Measurements from ENCODE around the gene CMYA5. TPM values are rescaled to one million over a fixed set of nuclear protein-coding genes. Genes with fewer than 3 reads are reported as not detected.

Gene CMYA5
- total and polyA plus RNA-seq, 2 of the 4 experiments (the other 2 are of a cell fraction), result 0.39 to 0.90 TPM

DNA sequence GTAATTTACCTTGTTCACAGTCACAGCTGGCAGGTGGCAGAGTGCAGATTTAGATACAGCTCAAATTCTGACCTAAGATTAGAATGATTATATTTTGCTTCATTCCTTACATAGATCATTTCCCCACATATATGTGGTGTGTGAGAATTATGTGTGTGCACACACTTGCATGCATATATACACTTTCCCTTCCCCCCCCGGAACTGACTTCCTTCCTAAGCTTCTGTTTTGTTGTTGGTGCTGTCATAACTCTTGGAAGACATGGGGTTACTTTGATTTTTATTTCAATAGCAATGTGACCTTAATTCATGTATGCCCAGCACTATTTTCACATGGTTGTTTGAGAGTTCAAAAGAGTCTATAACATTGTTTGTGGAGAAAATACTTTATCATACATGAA is 112.8 kb downstream of the CMYA5 start:
- no peak overlapping the region for H3K23ac ChIP-seq (ENCODE audit: low read depth, low read length)
- no peak overlapping the region for H2AFZ ChIP-seq (replicated peaks; ENCODE audit: low read length, poor library complexity)
- dilution Hi-C loops (cut with HindIII; ENCODE audit: low sequenced_read_pairs, unreplicated experiment) (no loop called here), in situ Hi-C loops (cut with MboI; ENCODE audit: low sequenced_read_pairs) (no loop called here), intact Hi-C loops (cut with micrococcal nuclease) (no loop called here)
- H2BK20ac ChIP-seq (ENCODE audit: low read depth, low read length), result no peak overlapping the region
- H3K79me1 ChIP-seq (ENCODE audit: low read depth in 1 of 2, low read length in 2 of 2), result no peaks in the 10 kb centered on the region
- H3K9me3 ChIP-seq (ENCODE audit: control insufficient read depth, insufficient read depth, low read length), result no peaks in the 10 kb centered on the region
- H2AK5ac ChIP-seq (ENCODE audit: low read depth, low read length), result no peak overlapping the region
- no peaks in the 10 kb centered on the region; the same call in 1 of the 2 replicates for H3K4me1 ChIP-seq (ENCODE audit: control insufficient read depth, insufficient read depth, low read length)
- no peak overlapping the region for H3K4me3 ChIP-seq (ENCODE audit: insufficient read depth, low read depth, low read length)
- no peak overlapping the region for H3K9ac ChIP-seq (ENCODE audit: low read depth, low read length)
- no peak overlapping the region for H3K4me2 ChIP-seq (ENCODE audit: low read depth, low read length)
- no peak overlapping the region for H2BK5ac ChIP-seq (ENCODE audit: low read depth, low read length, poor library complexity, severe bottlenecking)
- no TSS peak for BruUV-seq (replicated peaks)
- WGBS, 2 experiments (ENCODE audit: extremely low coverage in 2 of 2, insufficient read length in 1 of 2), result no CpG with 5 or more reads among the region's 1 CpG
- H2BK120ac ChIP-seq (ENCODE audit: low read depth, low read length), result no peak overlapping the region
- no peak overlapping the region for H3K14ac ChIP-seq (replicated peaks; ENCODE audit: low read depth, low read length)
- no peak overlapping the region for H3K4ac ChIP-seq (ENCODE audit: low read depth, low read length)
- no peak overlapping the region for H2BK15ac ChIP-seq (ENCODE audit: low read depth, low read length)
- CTCF ChIA-PET, result no interaction called here
- TF ChIP-seq RCOR1 (IDR thresholded peaks at IDR 0.05; ENCODE audit: insufficient replicate concordance, low read length), result no peak
- TF ChIP-seq CHD1 (IDR thresholded peaks at IDR 0.05; ENCODE audit: low read depth, low read length), result no peak
- TF ChIP-seq RFX5 (IDR thresholded peaks at IDR 0.05; ENCODE audit: low read depth, low read length), result no peak
- TF ChIP-seq MXI1 (IDR thresholded peaks at IDR 0.05; ENCODE audit: borderline replicate concordance, low read depth, low read length), result no peak
- no peak for TF ChIP-seq FOS (IDR thresholded peaks at IDR 0.05; ENCODE audit: low read depth, low read length)
- TF ChIP-seq, protein P1, sequence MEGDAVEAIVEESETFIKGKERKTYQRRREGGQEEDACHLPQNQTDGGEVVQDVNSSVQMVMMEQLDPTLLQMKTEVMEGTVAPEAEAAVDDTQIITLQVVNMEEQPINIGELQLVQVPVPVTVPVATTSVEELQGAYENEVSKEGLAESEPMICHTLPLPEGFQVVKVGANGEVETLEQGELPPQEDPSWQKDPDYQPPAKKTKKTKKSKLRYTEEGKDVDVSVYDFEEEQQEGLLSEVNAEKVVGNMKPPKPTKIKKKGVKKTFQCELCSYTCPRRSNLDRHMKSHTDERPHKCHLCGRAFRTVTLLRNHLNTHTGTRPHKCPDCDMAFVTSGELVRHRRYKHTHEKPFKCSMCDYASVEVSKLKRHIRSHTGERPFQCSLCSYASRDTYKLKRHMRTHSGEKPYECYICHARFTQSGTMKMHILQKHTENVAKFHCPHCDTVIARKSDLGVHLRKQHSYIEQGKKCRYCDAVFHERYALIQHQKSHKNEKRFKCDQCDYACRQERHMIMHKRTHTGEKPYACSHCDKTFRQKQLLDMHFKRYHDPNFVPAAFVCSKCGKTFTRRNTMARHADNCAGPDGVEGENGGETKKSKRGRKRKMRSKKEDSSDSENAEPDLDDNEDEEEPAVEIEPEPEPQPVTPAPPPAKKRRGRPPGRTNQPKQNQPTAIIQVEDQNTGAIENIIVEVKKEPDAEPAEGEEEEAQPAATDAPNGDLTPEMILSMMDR (conservative IDR thresholded peaks at IDR 0.05; ENCODE audit: low read depth, low read length), result no peak
- TF ChIP-seq NFE2L2 (IDR thresholded peaks at IDR 0.05; ENCODE audit: low read depth, low read length), result no peak
- no peak for TF ChIP-seq BHLHE40 (IDR thresholded peaks at IDR 0.05; ENCODE audit: low read depth, low read length)
- no peak for TF ChIP-seq MAZ (IDR thresholded peaks at IDR 0.05; ENCODE audit: borderline replicate concordance, low read depth, low read length)
- TF ChIP-seq, protein P2, sequence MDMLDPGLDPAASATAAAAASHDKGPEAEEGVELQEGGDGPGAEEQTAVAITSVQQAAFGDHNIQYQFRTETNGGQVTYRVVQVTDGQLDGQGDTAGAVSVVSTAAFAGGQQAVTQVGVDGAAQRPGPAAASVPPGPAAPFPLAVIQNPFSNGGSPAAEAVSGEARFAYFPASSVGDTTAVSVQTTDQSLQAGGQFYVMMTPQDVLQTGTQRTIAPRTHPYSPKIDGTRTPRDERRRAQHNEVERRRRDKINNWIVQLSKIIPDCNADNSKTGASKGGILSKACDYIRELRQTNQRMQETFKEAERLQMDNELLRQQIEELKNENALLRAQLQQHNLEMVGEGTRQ (IDR thresholded peaks at IDR 0.05; ENCODE audit: low read depth, low read length), result no peak
- no peak for TF ChIP-seq SMC3 (IDR thresholded peaks at IDR 0.05; ENCODE audit: low read depth, low read length)
- TF ChIP-seq POLR2A (IDR thresholded peaks at IDR 0.05; ENCODE audit: low read depth, low read length), result no peak
- TF ChIP-seq, protein P3, sequence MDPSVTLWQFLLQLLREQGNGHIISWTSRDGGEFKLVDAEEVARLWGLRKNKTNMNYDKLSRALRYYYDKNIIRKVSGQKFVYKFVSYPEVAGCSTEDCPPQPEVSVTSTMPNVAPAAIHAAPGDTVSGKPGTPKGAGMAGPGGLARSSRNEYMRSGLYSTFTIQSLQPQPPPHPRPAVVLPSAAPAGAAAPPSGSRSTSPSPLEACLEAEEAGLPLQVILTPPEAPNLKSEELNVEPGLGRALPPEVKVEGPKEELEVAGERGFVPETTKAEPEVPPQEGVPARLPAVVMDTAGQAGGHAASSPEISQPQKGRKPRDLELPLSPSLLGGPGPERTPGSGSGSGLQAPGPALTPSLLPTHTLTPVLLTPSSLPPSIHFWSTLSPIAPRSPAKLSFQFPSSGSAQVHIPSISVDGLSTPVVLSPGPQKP (IDR thresholded peaks at IDR 0.05; ENCODE audit: borderline replicate concordance, low read depth, low read length), result no peak
- no peaks in the 10 kb centered on the region for H3K9me1 ChIP-seq (ENCODE audit: insufficient read depth, low read length)
- no peak overlapping the region for H4K8ac ChIP-seq (ENCODE audit: low read depth in 2 of 2, low read length in 2 of 2)
- no peak overlapping the region for H3K27ac ChIP-seq (ENCODE audit: insufficient read depth, low read length)
- POLR2A ChIA-PET (ENCODE audit: unreplicated experiment), result interaction anchor here (0.5 kb wide), 1 partner anchor 11 kb away, joined by 4 read pairs; no protein-coding TSS in a partner anchor
- H3K56ac ChIP-seq (ENCODE audit: extremely low read depth, insufficient read depth, low read length), result no peak overlapping the region
- DNase-seq (no peak), ATAC-seq (ENCODE audit: low read depth) (no peak)
- no peaks in the 10 kb centered on the region for H4K20me1 ChIP-seq (ENCODE audit: insufficient read depth, low read length)
- H3K27me3 ChIP-seq (ENCODE audit: control insufficient read depth, insufficient read depth, low read length), result peaks cover 9% of the 10 kb centered on the region
- no peak overlapping the region for H3K18ac ChIP-seq (ENCODE audit: low read depth, low read length)
- no peaks in the 10 kb centered on the region for H3K36me3 ChIP-seq (ENCODE audit: control insufficient read depth, insufficient read depth, low read length)
- H2AK9ac ChIP-seq (replicated peaks; ENCODE audit: low read depth, low read length, poor library complexity), result no peak overlapping the region
- no peak overlapping the region for H4K91ac ChIP-seq (ENCODE audit: insufficient read depth, low read depth, low read length)
- H4K5ac ChIP-seq (ENCODE audit: low read depth, low read length), result no peak overlapping the region
